OCI-LY7 (cell line): ENCODE results near the gene TAF8. TPM values are rescaled to one million over a fixed set of nuclear protein-coding genes. Genes with fewer than 3 reads are reported as not detected.

Experiments
- BruUV-seq: library from RNA; stranded (reverse); fragments of 400-500 nt; replicated peaks from 2 replicates; lab custom pipeline; 2021; lab: Mats Ljungman, UMichigan
- CTCF ChIA-PET: fragments of 300-600 bp; sonication (Branson Sonifier 250); formaldehyde crosslinking; loops from one replicate; lab custom pipeline; 2022; ENCODE audit warnings: antibody characterized with exemption; ENCODE audit not compliant: unreplicated experiment; lab: Charles Lee
- POLR2A ChIA-PET: fragments of 300-600 bp; sonication (Branson Sonifier 250); formaldehyde crosslinking; loops from one replicate; lab custom pipeline; 2022; ENCODE audit warnings: antibody characterized with exemption; lab: Charles Lee
- DNase-seq: peaks from one replicate; pipeline ENCODE4 v3.0.0-alpha.2; 2015; ENCODE audit warnings: low spot score
- H2AFZ ChIP-seq: fragments of 200-600 bp; sonication (generic), shearing (Covaris generic); 2 replicates; pipeline ENCODE4 v1.6.1; 2014; ENCODE audit warnings: mild to moderate bottlenecking, antibody characterized with exemption, low read length, moderate library complexity
- H3K27ac ChIP-seq: fragments of 200-600 bp; sonication (generic); 2 replicates; pipeline ENCODE4 v1.5.1; 2014; ENCODE audit warnings: mixed run types, low read depth, mild to moderate bottlenecking, moderate library complexity, low read length, inconsistent platforms; ENCODE audit not compliant: poor library complexity, severe bottlenecking
- H3K36me3 ChIP-seq: fragments of 200-600 bp; sonication (generic); 2 replicates; pipeline ENCODE4 v1.6.1; 2014; ENCODE audit warnings: mild to moderate bottlenecking, antibody characterized with exemption, low read length, moderate library complexity, mixed read lengths; ENCODE audit not compliant: insufficient read depth
- H3K4me1 ChIP-seq: fragments of 200-600 bp; sonication (generic); 2 replicates; pipeline ENCODE4 v1.5.1; 2014; ENCODE audit warnings: mild to moderate bottlenecking, low read length; ENCODE audit not compliant: insufficient read depth, poor library complexity, severe bottlenecking
- H3K4me2 ChIP-seq: fragments of 200-600 bp; sonication (generic); 2 replicates; pipeline ENCODE4 v1.6.1; 2014; ENCODE audit warnings: mild to moderate bottlenecking, low read length
- H3K4me3 ChIP-seq: fragments of 200-600 bp; sonication (generic); 2 replicates; pipeline ENCODE4 v1.5.1; 2014; ENCODE audit warnings: mild to moderate bottlenecking, low read depth, low read length; ENCODE audit not compliant: poor library complexity, severe bottlenecking
- H3K79me2 ChIP-seq: fragments of 200-600 bp; sonication (generic); 2 replicates; pipeline ENCODE4 v1.6.1; 2016; ENCODE audit warnings: low read depth, mild to moderate bottlenecking, low read length, moderate library complexity, mixed read lengths; ENCODE audit not compliant: insufficient read depth
- H3K9me2 ChIP-seq: fragments of 200-600 bp; sonication (generic); 2 replicates; pipeline ENCODE4 v1.6.1; 2016; ENCODE audit warnings: mild to moderate bottlenecking, low read length, mixed read lengths; ENCODE audit not compliant: insufficient read depth
- H3K9me3 ChIP-seq: fragments of 200-600 bp; sonication (generic); 2 replicates; pipeline ENCODE4 v1.6.1; 2014; ENCODE audit warnings: mild to moderate bottlenecking, mixed run types, low read length, mixed read lengths
- H4K20me1 ChIP-seq: fragments of 200-600 bp; sonication (generic); 2 replicates; pipeline ENCODE4 v1.6.1; 2014; ENCODE audit warnings: mild to moderate bottlenecking, antibody characterized with exemption, low read length, moderate library complexity, mixed read lengths; ENCODE audit not compliant: insufficient read depth
- CTCF ChIP-seq: fragments of 200-600 bp; sonication (generic); conservative IDR thresholded peaks from 2 replicates; pipeline ENCODE4 v1.5.1; 2014; ENCODE audit warnings: mild to moderate bottlenecking, antibody characterized with exemption, low read length, moderate library complexity, mixed read lengths
- EZH2phosphoT487 ChIP-seq: fragments of 200-600 bp; sonication (generic); IDR thresholded peaks from 2 replicates; pipeline ENCODE4 v1.6.1; 2018; ENCODE audit warnings: low read depth, borderline replicate concordance, mild to moderate bottlenecking, mixed run types, antibody characterized with exemption, low read length, moderate library complexity, mixed read lengths
- intact Hi-C: fragments of 100-400 bp; cut with micrococcal nuclease; formaldehyde crosslinking; loops from one replicate; pipeline ENCODE4 v1.10.0; 2022; ENCODE audit not compliant: unreplicated experiment
- total RNA-seq, 2 experiments: library from RNA; depleted of rRNA in 1 of 2; stranded (reverse); fragments of >200 nt in 1 of 2; shearing (Covaris generic) in 1 of 2; gene quantifications; 2 replicates each; pipeline ENCODE4 v1.2.3, GENCODE V29; 2014 to 2022

Gene TAF8
- total RNA-seq, 2 experiments from 2014 or later = 35.1 to 47.8 TPM

- no peak for DNase-seq
- H2AFZ ChIP-seq = peak overlapping the region; percentile 22; the same call in 1 of the 2 replicates
- no peaks in the 10 kb centered on the region for H3K9me3 ChIP-seq
- H3K36me3 ChIP-seq = no peaks in the 10 kb centered on the region; the same call in 1 of the 2 replicates
- peaks cover 100% of the 10 kb centered on the region for H3K4me1 ChIP-seq
- TF ChIP-seq CTCF (no peak), EZH2phosphoT487 (no peak)
- no peaks in the 10 kb centered on the region for H4K20me1 ChIP-seq
- peak overlapping the region; percentile 47 for H3K4me2 ChIP-seq
- ChIA-PET CTCF (interaction anchor here (0.8 to 1.2 kb wide), 3 partner anchors 11 to 17 kb away, joined by 3 to 4 read pairs (median 4); no protein-coding TSS in a partner anchor), POLR2A (interaction anchor here (0.6 to 4.2 kb wide), 16 partner anchors 12 to 718 kb away, joined by 3 to 30 read pairs (median 4); partner anchors contain the start of genes CCND3, TAF8 and TBCC)
- intact Hi-C loops = loop anchor here (10.0 kb wide), 1 partner anchor 716 kb away; the partner anchor contains the start of gene TBCC
- no peaks in the 10 kb centered on the region for H3K9me2 ChIP-seq
- no peak overlapping the region for H3K4me3 ChIP-seq
- no TSS peak for BruUV-seq
- peak overlapping the region; percentile 98 for H3K27ac ChIP-seq
- peaks cover 4% of the 10 kb centered on the region; the same call in 1 of the 2 replicates for H3K79me2 ChIP-seq
These were observed 21.9 kb upstream of the TAF8 start for GRCh38 chr6:42028234-42029061.

GRCh38 chr6:42029062-42029685 lies 21.1 kb upstream of the TAF8 start:
- H3K4me1 ChIP-seq = peaks cover 94% of the 10 kb centered on the region
- H3K4me3 ChIP-seq = no peak overlapping the region
- intact Hi-C loops = loop anchor here (10.0 kb wide), 1 partner anchor 716 kb away; the partner anchor contains the start of gene TBCC
- TF ChIP-seq CTCF (no peak), EZH2phosphoT487 (no peak)
- H3K9me2 ChIP-seq = no peaks in the 10 kb centered on the region
- no peaks in the 10 kb centered on the region; the same call in 1 of the 2 replicates for H3K36me3 ChIP-seq
- BruUV-seq = no TSS peak
- no peaks in the 10 kb centered on the region for H3K9me3 ChIP-seq
- H2AFZ ChIP-seq = no peak overlapping the region
- peaks cover 4% of the 10 kb centered on the region; the same call in 1 of the 2 replicates for H3K79me2 ChIP-seq
- peak overlapping the region; percentile 98 for H3K27ac ChIP-seq
- CTCF ChIA-PET = no interaction called here
- H4K20me1 ChIP-seq = no peaks in the 10 kb centered on the region
- POLR2A ChIA-PET = interaction anchor here (0.6 to 4.2 kb wide), 14 partner anchors 7 to 717 kb away, joined by 3 to 30 read pairs (median 5); partner anchors contain the start of genes CCND3, TAF8 and TBCC
- no peak for DNase-seq
- H3K4me2 ChIP-seq = peak overlapping the region; percentile 47; the same call in 1 of the 2 replicates
